ENCODE measurements around the gene INO80C.

The INO80C gene

DNA sequence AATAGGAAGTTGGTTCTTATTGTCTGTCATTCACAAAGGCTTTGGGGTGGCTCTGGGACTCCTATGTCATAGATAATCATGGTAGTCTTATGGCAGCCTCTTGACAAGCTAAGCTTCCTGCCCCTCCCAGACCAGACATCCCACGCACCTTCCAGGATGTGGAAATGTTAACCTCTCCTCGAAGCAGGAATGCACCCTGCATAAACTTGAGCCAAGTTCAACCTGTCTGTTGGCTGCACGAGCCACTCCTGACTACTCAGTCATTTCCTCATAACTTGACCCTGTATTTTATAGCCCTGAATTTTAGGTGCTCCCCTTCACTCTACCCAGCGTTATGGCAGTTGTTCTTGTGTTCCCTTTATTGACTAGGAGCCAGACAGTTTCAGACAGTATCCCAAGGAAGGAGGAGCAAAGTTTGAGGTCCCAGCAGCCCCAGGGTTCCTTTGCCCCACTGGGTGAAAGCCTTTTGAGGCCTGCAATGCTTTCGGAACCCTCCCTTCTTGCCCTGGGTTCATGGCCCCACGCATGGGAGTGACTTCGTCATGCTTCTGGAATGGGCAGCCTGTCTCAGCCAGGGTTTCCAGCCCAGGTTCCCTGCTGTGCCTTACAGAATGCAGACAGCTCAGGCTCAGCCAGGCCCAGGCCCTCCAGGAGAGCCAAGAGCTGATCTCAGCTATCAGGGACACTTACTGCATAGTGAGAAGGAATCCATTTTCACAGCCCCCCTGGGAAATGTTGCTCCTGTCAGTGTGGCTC lies 15.6 kb upstream of the INO80C start:
- FAIRE-seq (no peak), DNase-seq (ENCODE audit: insufficient read length, low spot score) (no peak)

GRCh38 chr18:35512761-35513160 lies 15.0 kb upstream of the INO80C start:
- FAIRE-seq (no peak), DNase-seq (ENCODE audit: insufficient read length, low spot score) (no peak)

- DNase-seq (ENCODE audit: insufficient read length, low spot score) = no peak
Measured at GRCh38 chr18:35511833-35512232, 14.1 kb upstream of the INO80C start.

GRCh38 chr18:35511428-35511827 lies 13.7 kb upstream of the INO80C start:
- peak; percentile 14 for DNase-seq (ENCODE audit: insufficient read length, low spot score)
- peak; percentile 68 for FAIRE-seq

More at GRCh38 chr18:35511833-35512232, 14.1 kb upstream of the INO80C start:
- no peak for FAIRE-seq

GRCh38 chr18:35510076-35510651 lies 12.4 kb upstream of the INO80C start:
- no peak for DNase-seq (ENCODE audit: insufficient read length, low spot score)
- FAIRE-seq = no peak

DNA sequence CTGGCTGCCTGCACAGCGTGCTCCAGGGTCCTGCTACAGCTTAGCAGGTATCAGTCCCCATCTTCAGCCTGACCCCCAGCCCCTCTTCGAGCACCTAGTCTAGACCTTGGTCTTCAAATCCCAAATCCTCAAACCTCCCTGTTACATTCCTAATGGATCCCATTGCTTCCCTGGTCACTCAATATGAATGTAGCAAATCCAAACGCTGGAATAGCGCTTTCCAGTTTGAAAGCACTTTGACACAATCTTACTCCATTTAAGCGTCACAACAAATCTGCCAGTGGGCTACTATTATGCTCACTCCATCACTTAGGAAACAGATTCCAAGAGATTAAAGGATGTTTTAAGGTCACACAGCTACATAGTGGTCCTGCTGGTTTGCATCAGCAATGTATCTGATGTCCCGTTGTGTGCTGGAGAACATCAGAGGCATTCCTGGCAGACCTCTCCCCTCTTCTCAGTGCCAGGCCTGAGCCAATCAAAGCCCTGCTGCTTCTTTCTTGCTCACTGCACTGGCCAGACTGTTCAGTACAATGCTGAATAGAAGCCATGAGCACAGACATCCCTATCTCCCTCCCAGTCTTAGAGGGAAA lies 11.1 kb upstream of the INO80C start:
- FAIRE-seq = no peak
- no peak for DNase-seq (ENCODE audit: insufficient read length, low spot score)

- DNase-seq (ENCODE audit: insufficient read length, low spot score) (no peak), FAIRE-seq (no peak)
Measured at GRCh38 chr18:35508030-35508429, 10.3 kb upstream of the INO80C start.

DNA sequence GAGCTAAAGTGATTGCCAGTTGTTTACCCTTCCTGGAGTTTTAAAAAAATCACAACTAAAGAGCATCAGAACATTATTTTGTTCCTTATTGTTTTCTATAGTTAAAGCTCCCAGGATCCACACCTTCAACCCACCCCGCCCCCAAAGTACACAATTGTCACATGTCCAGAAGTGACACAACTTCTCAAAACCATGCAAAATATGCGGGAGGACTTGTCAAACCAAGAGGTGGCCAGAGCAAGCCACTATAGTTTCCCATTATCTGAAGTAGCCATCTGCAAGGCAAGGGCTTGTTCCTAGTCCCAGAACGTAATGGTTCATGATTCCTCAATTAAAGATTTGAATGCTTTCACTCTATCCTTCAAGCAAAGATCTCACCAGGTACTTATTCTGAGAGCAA lies 9.9 kb upstream of the INO80C start:
- DNase-seq (ENCODE audit: insufficient read length, low spot score) (no peak), FAIRE-seq (no peak)

DNA sequence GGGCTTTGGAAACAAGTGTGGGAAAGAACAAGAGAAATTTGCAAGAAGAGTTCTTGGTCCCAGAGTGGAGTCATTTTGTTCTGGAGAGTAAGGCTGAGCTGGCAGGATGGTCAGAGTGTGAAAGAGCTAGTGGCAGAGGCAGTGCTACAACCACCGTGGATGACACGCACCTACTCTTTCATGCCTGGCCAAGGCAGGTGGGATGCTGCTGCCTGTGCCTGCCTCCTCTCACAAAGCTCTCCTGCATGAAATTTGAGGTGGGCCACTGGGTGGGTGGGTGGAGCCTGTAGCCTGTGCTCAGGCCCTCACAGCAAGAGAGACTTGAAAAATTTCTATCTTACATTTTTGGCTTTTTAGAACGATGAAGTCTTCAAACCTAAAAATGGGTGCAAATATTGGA lies 9.4 kb upstream of the INO80C start:
- DNase-seq (ENCODE audit: insufficient read length, low spot score) (no peak), FAIRE-seq (no peak)

DNA sequence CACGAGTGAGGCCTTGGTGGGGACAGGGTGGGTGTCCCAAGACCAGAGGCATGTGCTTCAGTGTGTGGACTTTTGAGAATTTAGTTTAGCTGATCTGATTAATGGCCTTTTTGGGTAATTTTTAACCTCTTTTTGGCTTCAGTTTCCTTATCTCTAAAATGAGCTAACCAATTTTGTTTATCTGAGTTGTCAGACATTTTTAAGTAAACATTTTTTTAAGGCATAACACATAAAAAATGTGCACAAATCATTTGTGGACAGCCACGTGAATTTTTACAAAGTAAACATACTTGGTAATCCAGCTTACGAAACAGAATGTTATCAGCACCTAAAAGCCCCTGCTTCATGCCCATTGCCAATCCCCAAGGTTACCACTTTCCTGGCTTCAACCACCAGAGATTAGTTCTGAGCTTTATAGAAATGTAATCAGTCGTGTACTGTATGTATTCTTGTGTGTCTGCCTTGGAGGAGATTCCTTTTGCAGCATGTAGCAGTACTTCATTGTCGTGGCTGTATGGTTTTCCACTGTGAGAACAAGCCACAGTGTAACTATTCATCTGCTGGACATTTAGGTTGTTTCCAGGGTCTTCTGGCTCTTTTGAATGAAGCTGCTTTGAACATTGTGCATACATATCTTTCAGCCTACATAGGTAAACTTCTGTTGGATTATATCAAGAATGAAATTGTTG lies 8.4 kb upstream of the INO80C start:
- DNase-seq (ENCODE audit: insufficient read length, low spot score) (no peak), FAIRE-seq (no peak)

- DNase-seq (ENCODE audit: insufficient read length, low spot score) = no peak
- FAIRE-seq = no peak
Measured at GRCh38 chr18:35504996-35505395, 7.2 kb upstream of the INO80C start.

DNA sequence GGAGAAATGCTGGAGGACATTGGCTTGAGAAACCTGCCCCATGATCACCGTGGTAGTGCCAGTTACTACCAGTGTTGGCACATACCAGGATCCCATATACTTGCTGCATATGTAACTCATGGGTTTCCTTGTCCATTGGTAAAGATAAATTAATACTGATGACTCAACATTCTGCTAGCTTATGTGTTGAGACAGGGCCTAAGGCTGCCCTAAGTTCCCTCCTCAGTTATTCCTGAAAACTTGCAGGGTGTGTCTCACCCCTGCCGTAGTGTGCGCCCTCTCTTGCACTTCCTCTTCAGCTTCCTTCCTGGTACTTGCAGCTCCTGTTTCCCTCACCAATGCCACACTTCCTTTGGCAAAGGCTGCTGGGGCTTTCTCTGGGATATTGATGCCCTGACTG lies 4.3 kb upstream of the INO80C start:
- DNase-seq (ENCODE audit: insufficient read length, low spot score) (no peak), FAIRE-seq (no peak)

DNA sequence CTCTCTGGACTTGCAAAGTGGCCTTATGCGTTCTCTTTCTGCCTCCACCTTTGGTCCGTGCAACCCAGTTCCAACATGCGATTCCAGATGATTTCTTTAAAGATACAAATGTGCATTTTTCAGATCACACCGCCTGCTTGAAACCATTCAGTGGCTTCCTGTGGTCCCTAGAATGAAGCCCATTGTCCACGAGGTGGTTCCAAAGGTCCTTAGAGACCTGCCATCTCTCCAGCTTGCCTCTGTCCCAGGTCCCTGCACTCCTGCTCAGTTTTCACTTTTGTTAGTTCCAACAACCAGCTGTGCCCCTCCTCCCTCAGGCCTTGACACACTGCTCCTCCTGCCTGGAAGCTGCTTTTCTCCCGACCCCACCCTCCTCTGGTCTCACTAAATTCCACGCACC lies 3.6 kb upstream of the INO80C start:
- DNase-seq (ENCODE audit: insufficient read length, low spot score) (no peak), FAIRE-seq (no peak)

GRCh38 chr18:35500113-35500512 lies 2.4 kb upstream of the INO80C start:
- FAIRE-seq = no peak
- DNase-seq (ENCODE audit: insufficient read length, low spot score) = no peak

- DNase-seq (ENCODE audit: insufficient read length, low spot score) = no peak
- FAIRE-seq = no peak
Measured at GRCh38 chr18:35497027-35497369, 762 bp downstream of the INO80C start.

DNA sequence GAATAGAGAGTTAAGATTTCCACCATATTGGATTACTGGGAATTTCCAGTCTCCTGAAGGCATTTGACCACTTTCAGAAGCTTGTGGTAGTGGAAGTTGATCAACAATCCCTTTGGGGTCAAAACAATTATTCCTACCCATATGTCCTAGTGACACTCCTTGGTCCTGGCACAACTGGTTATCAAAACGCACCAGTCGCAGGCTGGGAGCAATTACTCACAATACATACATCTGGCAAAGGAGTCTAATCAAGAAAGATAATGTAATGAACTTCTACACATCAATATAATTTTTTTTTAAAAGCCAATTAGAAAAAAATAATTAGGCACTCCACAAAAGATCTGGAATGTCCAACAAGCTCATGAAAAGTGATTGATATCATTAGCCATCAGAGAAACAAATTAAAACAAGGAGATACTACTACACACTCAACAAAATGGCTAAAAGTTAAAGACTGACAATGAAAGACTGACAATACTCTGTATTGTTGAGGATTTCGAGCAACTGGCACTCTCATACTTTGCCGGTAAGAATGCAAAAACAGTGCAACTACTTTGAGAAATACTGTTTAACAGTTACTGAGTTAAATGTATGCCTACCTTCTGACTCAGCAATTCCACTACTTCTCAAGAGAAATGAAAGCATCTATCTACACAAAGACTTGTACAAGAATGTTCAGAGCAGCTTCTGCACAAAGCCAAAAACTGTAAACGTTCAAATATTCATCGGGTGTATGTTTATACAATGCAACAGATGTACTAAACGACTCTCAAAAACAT lies 2.0 kb downstream of the INO80C start:
- FAIRE-seq = no peak
- DNase-seq (ENCODE audit: insufficient read length, low spot score) = no peak

DNA sequence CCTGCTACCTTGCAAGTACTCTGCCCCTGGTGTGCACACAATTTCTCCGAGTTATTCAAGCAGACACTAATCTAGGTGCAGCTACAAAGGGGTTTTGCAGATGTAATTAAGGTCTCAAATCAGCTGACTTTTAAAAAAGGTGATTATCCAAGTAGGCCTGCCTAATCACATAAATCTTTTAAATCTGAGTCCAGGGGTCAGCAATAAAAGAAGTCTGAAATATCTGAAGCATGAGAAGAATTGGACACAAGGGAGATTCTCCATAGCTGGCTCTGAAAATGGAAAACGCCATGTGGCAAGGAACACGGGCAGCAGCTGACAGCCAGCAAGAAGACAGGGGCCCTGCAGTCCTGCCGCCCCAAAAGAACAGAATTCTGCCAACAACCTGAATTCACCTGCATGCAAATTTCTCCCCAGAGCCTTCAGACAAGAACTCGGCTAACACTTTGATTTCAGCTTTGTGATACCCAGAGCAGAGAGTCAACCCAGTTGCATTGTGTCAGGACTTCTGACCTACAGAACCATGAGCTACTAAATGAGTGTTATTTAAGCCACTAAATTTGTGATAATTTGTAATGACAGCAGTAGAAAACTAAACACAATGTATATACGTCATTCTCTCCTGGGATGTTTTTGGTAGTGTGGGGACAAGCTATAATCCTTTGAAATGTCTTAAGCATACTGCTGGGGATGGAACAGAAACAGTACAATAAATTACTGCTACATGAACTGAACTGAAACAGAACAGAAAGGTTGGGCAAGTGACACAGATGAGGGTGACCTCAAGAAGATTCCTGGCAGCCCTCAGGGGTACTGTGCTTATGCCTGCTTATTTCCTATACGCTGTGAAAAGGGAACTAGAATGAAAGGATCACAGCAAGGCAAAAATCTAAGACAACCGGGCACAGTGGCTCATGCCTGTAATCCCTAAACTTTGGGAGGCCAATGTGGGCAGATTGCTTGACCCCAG lies 3.2 kb downstream of the INO80C start:
- FAIRE-seq (no peak), DNase-seq (ENCODE audit: insufficient read length, low spot score) (no peak)

GRCh38 chr18:35491700-35492077 lies 6.1 kb downstream of the INO80C start:
- no peak for FAIRE-seq
- no peak for DNase-seq (ENCODE audit: insufficient read length, low spot score)

- no peak for FAIRE-seq
Measured at GRCh38 chr18:35490894-35491699, 6.7 kb downstream of the INO80C start.

More at GRCh38 chr18:35490894-35491699, 6.7 kb downstream of the INO80C start:
- DNase-seq (ENCODE audit: insufficient read length, low spot score) = no peak
